Transverse colon (tissue), 4 donors: ENCODE results near the gene EPM2A.

Source experiments
- CTCF ChIP-seq, 5 experiments: fragments of 200-600 bp in 3 of 5; fragments of 450-650 bp in 2 of 5; sonication (generic) in 3 of 5; IDR thresholded peaks; 1 replicate in 2 of 5; 2 replicates in 3 of 5; pipeline ENCODE4 v1.5.1; 2016 to 2017; ENCODE audit warnings: antibody characterized with exemption in 5 of 5, inconsistent platforms in 3 of 5, mild to moderate bottlenecking in 2 of 5, moderate library complexity in 1 of 5
- POLR2A ChIP-seq: fragments of 450-650 bp; IDR thresholded peaks from one replicate; pipeline ENCODE4 v1.6.1; 2016; ENCODE audit warnings: antibody characterized with exemption, mild to moderate bottlenecking, moderate library complexity
- POLR2AphosphoS5 ChIP-seq, 3 donors: sonication (generic); formaldehyde crosslinking; IDR thresholded peaks; one replicate each; pipeline ENCODE4 v1.6.1; 2016; ENCODE audit warnings: antibody characterized with exemption in 3 of 3

GRCh38 chr6:145603991-145604390 is 131.3 kb downstream of the EPM2A start:
- TF ChIP-seq POLR2AphosphoS5 (IDR thresholded peaks at IDR 0.05) = no peak
- TF ChIP-seq CTCF (IDR thresholded peaks at IDR 0.05) = no peak
- no peak for TF ChIP-seq POLR2A
